Loucy (cell line): ENCODE measurements around the gene PLXNA4.
A peak's percentile ranks its signal among the peaks of the same experiment; 100 is the strongest.

Source experiments
- EZH2phosphoT487 ChIP-seq: fragments of 200-600 bp; IDR thresholded peaks from 2 replicates; pipeline ENCODE4 v1.6.1; 2018; ENCODE audit warnings: antibody characterized with exemption, mild to moderate bottlenecking, moderate library complexity, borderline replicate concordance
- TF ChIP-seq, protein P1 (sequence below): fragments of 200-600 bp; sonication (generic); conservative IDR thresholded peaks from 2 replicates; pipeline ENCODE4 v1.5.1; 2014; ENCODE audit warnings: mild to moderate bottlenecking, antibody characterized with exemption, low read length

DNA sequence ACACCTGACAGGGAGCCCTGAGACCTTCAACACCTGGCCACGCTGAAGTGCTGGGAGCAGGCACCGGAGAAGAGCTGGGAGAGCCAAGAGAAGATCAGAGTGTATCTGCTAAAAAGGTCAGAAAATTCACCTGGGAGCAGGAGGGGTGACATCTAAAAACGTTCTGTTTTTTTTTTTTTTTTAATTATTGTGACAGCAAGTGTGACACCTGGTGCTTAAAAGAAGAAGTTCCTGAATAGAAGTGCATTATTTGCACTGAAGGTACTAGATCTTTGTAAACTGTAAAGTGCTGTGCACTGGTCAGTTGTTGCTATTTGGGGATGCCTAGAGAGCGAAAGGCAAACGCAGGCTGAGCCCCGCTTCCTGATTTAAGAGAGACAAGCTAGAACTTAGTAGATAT lies 422.0 kb downstream of the PLXNA4 start:
- TF ChIP-seq, protein P1, sequence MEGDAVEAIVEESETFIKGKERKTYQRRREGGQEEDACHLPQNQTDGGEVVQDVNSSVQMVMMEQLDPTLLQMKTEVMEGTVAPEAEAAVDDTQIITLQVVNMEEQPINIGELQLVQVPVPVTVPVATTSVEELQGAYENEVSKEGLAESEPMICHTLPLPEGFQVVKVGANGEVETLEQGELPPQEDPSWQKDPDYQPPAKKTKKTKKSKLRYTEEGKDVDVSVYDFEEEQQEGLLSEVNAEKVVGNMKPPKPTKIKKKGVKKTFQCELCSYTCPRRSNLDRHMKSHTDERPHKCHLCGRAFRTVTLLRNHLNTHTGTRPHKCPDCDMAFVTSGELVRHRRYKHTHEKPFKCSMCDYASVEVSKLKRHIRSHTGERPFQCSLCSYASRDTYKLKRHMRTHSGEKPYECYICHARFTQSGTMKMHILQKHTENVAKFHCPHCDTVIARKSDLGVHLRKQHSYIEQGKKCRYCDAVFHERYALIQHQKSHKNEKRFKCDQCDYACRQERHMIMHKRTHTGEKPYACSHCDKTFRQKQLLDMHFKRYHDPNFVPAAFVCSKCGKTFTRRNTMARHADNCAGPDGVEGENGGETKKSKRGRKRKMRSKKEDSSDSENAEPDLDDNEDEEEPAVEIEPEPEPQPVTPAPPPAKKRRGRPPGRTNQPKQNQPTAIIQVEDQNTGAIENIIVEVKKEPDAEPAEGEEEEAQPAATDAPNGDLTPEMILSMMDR = peak; percentile 30
- TF ChIP-seq EZH2phosphoT487 = no peak
